Upper lobe of left lung (tissue), 4 donors: ENCODE data around the gene CEACAM19.
A peak's percentile ranks its signal among the peaks of the same experiment; 100 is the strongest.

Source experiments
- EP300 ChIP-seq, 4 donors: sonication (generic); formaldehyde crosslinking; IDR thresholded peaks; one replicate each; pipeline ENCODE4 v1.5.1; 2017; ENCODE audit warnings: antibody characterized with exemption in 4 of 4, control low read depth in 2 of 4
- POLR2A ChIP-seq, 4 donors: fragments of 450-650 bp; IDR thresholded peaks; one replicate each; pipeline ENCODE4 v1.5.1; 2016 to 2017; ENCODE audit warnings: antibody characterized with exemption in 4 of 4, mild to moderate bottlenecking in 2 of 4
- TF ChIP-seq, protein P1 (sequence below), 6 experiments: fragments of 450-650 bp in 4 of 6; fragments of 200-600 bp in 2 of 6; sonication (generic) in 2 of 6; IDR thresholded peaks; one replicate each; pipeline ENCODE4 v1.5.1; 2016 to 2019; ENCODE audit warnings: antibody characterized with exemption in 6 of 6

GRCh38 chr19:44694184-44694579, 22.9 kb downstream of the CEACAM19 start:
- TF ChIP-seq EP300 (IDR thresholded peaks at IDR 0.05) (no peak), POLR2A (IDR thresholded peaks at IDR 0.05) (no peak)
- TF ChIP-seq, protein P1, sequence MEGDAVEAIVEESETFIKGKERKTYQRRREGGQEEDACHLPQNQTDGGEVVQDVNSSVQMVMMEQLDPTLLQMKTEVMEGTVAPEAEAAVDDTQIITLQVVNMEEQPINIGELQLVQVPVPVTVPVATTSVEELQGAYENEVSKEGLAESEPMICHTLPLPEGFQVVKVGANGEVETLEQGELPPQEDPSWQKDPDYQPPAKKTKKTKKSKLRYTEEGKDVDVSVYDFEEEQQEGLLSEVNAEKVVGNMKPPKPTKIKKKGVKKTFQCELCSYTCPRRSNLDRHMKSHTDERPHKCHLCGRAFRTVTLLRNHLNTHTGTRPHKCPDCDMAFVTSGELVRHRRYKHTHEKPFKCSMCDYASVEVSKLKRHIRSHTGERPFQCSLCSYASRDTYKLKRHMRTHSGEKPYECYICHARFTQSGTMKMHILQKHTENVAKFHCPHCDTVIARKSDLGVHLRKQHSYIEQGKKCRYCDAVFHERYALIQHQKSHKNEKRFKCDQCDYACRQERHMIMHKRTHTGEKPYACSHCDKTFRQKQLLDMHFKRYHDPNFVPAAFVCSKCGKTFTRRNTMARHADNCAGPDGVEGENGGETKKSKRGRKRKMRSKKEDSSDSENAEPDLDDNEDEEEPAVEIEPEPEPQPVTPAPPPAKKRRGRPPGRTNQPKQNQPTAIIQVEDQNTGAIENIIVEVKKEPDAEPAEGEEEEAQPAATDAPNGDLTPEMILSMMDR (IDR thresholded peaks at IDR 0.05) = peak in 1 of 6 experiments; percentile 12
